ENCODE data around the gene CKMT2.
A peak's percentile ranks its signal among the peaks of the same experiment; 100 is the strongest.

The CKMT2 gene

DNA sequence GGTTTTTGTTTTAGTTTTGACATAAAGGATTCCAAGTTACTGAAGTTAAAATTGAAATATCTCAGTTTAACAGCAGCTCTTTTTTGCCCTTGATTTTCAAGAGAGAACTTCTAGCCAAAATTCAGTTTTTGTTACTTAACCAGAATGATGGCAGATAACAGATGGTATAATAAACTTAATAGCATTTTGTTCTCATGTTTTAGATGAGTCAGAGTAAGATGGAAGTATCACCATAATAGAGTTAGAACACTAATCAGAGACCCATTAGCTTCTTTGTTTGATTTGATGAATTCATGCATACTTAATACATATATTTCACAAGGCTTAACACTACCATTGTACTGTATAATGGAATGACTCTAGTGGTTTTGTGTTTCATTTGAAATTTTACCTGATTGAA is 80.2 kb downstream of the CKMT2 start:
- no peak for DNase-seq

GRCh38 chr5:81313686-81314085 is 80.6 kb downstream of the CKMT2 start:
- no peak for DNase-seq

DNA sequence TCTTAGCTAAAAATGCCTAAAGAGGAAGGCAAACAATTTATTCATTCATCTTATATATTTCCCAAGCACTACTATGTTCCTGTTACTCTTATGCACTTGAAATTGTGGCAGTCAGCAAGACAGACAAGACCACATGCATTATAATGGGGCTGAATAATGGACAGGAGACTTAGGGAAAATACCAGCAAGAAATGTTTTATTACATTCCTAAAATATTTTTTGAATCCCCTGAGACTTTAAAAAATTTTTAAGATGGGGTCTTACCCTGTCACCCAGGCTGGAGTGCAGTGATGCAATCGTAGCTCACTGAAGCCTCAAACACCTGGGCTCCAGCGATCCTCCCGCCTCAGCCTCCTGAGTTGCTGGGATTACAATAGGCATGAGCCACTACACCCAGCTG is 81.5 kb downstream of the CKMT2 start:
- DNase-seq: no peak

DNA sequence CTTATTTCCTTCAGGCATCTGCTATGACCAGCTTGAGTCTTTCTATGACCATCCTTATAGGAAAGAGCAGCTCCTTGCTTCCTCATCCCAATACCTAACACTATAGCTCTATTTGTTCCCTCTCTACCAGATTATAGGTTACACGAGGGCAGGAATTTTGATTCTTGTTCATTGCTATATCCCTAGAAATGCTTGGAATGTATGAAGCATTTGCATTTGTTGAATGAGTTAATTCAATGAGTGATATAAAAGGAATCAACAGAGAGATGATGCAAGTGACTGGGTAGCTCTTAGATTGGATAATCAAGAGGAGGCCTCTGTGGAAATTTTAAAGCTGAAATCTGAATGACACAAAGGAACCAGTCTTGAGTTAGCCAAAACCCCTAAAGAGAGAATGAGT is 82.2 kb downstream of the CKMT2 start:
- DNase-seq: peak; percentile 26

DNA sequence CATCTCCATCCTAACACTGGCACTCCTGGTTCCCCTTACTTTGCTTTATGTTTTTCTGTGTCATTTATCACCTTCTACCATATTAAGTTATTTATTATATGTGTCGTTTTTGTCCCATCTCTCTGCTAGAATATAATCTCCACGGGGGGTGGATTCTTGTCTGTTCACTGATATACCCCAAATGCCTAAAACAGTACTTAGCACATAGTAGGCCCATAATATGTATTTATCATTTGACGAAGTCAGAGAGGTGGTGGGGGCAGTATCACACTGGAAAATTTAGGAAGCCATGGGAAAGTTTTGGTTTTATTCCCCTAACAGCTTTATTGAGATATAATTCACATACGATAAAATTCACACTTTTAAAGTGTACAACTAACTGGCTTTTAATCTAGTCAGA is 82.7 kb downstream of the CKMT2 start:
- DNase-seq: no peak
